ENCODE measurements around the gene CACNA2D3. TPM values are rescaled to one million over a fixed set of nuclear protein-coding genes. Genes with fewer than 3 reads are reported as not detected.
"Not testable (repeated sequence)": the region's sequence is repeated elsewhere in the genome, so short reads cannot be mapped to it uniquely, and the experiment has no call there.

CACNA2D3 gene
- polyA plus RNA-seq (ENCODE audit: insufficient read length) = 1.6 TPM
- long read RNA-seq, donor 1 = 0 reads
- long read RNA-seq, donor 2 = 0 reads
- long read RNA-seq, donor 3 = 0 reads
- long read RNA-seq, donor 4 = 0 reads
- long read RNA-seq, donor 5 = 0 reads
- long read RNA-seq, donor 6 = 0 reads
- long read RNA-seq, donor 7 = 0 reads
- long read RNA-seq, donor 8 = 0 reads

DNA sequence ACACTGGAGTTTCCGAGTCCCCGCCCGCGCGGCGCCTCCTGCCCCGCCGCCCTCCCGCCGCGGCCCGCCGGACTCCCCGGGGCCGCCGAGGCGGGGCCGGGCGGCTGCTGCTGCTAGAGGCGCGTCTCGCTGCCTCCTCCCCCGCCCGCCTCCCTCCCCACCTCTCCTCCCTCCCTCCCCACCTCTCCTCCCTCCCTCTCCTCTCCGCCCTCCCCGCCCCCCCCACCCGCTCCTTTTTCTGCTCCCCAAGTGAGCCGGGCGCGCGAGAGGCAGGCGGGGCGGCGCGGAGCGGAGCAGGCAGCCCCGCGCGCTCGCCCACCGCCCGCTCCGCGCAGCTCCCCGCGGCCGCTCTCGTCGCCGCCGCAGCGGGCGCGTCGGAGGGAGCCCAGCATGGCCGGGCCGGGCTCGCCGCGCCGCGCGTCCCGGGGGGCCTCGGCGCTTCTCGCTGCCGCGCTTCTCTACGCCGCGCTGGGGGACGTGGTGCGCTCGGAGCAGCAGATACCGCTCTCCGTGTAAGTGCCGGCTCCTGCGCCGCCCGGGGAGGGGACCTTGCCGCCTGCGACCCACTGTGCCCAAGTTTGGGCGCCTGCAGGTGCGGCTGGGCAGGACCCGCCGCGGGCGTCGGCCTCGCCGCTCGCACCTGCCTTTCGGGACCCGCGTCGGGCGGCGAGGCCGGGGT, at the start of gene CACNA2D3:
CACNA2D3 (plus strand) TSS at position 229 of the 679 bp plus-strand sequence.
- DNase-seq = no peak

DNA sequence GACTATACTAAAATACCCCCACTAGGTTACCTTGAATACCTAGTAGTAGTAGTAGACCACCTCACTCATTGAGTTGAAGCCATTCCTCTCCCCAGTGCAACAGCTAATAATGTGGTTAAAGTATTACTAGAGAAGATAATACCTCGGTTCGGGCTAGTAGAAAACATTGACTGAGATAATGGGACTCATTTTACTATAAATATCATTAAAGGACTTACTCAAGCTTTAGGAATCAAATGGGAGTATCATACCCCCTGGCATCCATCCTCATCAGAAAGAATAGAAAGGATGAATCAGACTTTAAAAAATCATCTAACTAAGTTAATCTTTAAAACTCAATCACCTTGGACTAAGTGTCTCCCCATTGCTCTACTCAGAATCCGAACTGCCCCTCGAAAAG, 49.0 kb upstream of the CACNA2D3 start:
- no peak for DNase-seq

DNA sequence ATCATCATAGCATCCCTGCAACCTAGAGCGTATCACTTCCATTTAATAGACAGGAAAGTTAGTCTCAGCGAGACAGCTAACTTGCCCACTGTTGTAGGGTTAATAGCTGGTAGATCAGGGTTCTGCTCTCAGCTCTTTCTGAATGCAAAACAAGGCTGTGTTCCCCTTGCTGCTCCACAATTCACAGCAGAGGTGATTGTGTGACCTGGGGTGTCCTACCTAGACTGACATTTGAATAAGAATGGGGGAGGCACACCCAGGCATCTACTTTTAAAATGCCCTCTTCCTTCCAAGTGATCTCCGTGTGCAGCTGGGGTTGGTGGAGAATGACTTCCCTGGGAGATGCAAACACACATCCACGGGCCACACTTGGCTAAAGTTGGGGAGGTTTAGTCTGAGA, 43.0 kb upstream of the CACNA2D3 start:
- no peak for DNase-seq

DNA sequence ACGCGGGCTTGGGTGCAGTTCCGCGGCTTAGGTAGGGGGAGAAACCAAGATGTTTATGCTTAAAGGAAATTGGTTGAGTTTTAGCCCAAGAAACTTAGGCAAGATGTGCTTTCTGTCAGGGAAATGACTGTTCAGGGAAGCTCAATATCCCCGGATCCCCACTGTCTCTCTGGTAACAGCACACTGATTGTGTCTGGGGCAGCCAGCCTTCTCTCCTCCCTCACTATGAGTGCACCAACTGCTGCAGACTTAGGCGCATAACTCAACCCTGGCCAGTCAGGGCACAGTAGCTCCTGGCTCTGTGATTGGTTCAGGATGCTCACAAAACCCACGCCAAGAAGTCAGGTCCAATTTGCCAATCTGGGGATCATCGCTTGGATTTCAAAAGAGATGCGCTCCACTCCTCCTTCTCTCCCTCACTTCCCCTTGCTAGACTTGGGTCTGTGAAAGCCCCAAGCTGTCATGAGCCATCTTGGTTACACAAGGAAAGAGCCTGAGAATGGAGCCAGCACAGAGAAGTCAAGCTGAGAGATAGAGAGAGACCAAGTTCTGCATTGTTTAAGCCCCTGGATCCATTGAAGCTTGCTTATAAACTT, 42.5 kb upstream of the CACNA2D3 start:
- DNase-seq = no peak

DNA sequence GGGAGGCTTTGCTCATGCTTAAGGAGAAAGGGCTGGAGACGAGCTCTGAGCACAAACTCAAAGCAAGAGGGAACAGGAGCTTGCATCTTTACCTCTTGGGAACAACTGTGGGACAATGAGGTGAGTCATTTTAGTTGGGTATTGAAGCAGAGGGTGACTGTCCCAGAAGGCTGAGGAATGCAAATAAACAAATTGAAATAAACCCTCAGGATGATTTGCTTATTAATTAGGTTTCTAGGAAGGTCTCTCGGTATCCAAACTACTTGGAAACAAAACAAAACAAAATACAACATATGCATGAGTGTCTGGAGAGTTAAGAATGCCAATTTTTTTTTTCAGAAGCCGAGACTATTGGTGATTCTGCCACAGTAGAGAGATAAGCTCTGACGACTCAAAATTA, 38.4 kb upstream of the CACNA2D3 start:
- no peak for DNase-seq

DNA sequence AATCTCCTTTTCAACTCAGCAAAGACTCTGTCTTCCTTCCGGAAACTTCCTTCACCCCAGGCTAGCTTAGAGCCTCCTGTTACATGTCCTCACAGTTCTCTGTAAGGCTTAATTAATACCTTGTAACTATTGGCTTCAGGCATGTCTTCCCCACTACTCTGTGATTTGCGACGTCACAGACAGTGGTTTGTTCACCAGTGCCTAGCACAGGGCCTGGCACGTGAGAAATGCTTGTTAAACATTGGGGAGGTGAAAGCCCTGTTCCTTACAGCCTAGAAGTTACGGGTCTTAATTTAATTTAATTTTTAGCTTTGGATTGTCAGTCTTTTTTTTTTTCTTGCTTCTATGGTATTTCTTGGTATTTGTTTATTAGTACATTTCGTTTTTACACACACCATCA, 36.4 kb upstream of the CACNA2D3 start:
- DNase-seq = no peak

DNA sequence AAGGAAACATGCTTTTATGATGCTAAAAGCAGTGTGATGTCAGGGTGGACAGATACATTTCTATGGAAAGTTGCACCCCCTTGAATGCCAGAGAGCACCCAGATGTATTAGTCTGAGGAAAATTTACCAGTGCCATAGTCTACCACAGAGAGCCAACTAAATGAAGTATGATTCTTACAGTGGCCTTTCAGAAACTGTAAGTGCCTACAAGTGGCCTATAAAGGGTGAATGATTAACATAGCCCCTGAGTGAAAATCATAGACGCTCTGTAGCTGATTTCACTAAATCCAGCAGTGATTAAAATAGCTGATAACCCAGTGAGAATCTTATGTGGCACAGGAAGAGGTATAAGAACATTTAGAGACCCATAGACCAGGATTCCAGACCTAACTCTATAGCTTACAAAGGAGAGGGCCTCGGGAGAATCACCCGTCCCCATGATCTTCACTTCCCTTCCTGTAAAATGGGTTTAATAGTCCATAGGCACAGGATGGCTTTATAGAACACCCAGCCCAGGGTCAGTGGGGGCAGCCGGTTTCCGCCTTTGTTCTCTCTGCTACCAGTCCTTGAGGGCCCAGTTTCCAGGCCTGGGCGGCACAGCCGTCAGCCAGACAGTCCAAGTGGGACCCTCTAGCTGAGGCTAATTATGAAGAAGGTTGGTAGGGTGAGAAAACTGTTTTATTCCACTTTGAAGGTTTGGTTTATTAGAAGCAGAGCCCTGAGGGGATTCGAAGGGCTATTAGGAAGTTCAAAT, 35.5 kb upstream of the CACNA2D3 start:
- no peak for DNase-seq

DNA sequence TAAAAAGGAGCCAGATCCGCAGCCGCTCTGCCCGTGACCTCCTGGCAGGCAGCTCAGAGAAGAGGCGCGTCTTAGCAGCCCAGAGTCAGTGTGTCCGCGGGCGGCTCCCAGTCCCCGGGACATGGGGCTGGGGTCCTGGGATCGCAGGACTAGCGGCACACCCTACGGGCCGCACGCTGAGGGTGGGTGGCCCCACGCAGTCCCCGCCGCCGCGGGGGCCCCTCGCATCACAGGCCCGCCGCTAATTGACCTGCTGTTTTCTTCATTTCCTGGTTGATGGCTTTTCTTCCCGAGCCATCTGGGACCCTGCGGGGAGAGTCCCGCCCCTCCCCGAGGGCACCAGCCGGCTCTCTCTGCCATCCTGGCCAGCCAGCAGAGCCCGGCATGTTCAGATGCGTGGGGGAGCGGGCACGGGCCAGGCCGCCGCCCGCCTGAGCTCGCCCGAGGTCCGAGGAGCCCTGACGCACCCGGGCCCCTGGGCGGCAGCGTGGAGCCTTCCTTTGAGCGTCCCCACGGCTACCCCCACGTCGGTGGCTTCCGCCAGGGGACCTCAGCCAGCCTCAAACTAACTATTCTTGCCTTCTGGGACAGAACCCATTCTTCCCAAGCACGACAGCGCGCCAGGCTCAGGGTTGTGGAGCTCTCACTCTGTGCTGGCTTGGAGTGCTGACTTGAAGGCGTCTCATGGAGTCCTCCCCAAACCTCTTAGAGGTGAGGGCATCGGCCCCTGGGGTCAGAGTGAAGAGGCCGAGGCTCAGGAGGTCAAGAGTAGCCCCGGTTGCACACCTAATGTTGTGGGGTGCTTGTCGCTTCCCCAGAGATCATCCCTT, 34.6 kb upstream of the CACNA2D3 start:
- DNase-seq = no peak

DNA sequence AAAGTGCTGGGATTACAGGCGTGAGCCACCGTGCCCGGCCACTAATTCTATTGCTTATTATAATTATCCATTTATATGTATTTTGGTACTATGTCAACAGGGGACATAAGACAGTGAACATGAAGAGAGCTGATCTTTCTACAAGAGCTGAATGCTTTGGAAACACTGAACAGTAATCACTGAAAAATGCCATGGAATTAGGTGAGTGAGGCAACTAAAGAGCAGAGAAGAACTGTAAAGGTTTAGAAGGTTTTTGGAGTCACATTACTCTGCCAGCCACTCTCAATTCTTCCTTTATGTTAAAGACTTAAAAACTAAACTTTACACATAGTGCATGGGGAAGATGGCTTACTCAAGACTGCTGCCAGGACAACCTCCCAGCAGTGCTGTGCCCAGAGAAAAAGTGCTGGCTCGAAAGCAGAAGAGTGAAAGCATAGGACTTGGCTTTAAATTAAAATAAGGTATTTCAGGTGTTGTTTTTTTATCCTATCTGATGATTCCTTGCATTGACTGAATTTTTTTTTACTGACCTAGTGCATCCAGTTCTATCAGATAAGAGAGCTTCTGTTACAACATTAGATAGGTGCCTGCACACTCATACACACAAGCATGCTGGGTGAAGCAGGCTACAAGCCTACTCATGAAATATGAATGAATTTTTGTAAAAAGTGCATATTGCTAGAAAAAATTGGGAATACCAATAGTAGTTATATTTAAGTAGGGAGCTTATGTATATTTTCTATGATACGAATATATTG, 28.7 kb upstream of the CACNA2D3 start:
- DNase-seq = no peak

DNA sequence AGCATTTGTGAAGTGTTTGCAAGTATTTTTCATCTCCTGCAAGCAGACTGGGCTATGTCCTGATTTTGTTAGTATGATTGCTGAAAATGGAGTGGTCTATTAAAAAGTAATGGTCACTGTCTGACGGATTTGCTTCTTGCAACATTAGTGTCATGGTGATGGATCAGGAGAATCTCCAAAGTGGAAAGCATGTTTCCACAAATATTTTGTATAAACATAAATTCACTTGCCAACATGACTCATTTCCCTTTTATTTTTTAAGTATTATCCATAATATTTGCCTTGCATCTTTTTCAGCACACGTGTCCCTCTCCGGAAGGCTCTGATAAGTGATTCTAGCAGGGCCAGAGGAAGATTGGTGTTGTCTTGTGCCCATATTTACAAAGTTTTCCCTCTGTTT, 27.4 kb upstream of the CACNA2D3 start:
- DNase-seq = no peak

DNA sequence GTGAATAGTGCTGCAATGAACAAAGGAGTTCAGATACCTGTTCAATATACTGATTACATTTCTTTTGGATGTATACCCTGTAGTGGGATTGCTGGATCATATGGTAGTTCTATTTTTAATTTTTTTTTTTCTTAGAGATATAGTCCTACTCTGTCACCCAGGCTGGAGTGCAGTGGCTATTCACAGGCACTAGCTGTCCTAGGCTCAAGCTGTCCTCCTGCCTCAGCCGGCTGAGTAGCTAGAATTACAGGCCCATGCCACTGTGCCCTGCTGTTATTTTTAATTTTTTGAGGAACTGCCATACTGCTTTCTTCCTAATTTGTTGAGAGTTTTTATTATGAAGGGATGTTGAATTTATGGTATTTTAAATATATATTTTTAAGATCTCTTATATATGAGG, 23.0 kb upstream of the CACNA2D3 start:
- no peak for DNase-seq

DNA sequence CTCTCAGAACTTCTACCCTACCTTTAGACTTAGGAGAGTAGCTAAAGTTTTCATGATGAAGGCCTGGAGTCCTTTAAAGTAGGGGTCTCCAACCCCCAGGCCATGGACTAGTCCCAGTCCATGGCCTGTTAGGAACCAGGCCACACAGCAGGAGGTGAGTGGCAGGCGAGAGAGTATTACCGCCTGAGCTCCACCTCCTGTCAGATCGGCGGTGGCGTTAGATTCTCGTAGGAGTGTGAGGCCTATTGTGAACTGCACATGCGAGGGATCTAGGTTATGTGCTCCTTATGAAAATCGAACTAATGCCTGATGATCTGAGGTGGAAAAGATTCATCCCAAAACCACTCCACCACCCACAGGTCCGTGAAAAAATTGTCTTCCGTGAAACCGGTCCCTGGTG, 18.3 kb upstream of the CACNA2D3 start:
- no peak for DNase-seq

DNA sequence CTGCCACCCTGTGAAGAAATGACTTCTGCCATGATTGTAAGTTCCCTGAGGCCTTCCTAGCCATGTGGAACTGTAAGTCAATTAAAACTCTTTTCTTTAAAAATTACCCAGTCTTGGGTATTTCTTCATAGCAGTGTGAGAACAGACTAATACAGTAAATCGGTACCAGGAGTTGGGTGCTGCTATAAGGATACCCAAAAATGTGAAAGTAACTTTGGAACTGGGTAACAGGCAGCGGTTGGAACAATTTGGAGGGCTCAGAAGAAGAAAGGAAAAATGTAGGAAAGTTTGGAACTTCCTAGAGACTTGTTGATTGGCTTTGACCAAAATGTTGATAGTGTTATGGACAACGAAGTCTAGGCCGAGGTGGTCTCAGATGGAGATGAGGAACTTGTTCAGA, 6.2 kb upstream of the CACNA2D3 start:
- DNase-seq = not testable (repeated sequence)

DNA sequence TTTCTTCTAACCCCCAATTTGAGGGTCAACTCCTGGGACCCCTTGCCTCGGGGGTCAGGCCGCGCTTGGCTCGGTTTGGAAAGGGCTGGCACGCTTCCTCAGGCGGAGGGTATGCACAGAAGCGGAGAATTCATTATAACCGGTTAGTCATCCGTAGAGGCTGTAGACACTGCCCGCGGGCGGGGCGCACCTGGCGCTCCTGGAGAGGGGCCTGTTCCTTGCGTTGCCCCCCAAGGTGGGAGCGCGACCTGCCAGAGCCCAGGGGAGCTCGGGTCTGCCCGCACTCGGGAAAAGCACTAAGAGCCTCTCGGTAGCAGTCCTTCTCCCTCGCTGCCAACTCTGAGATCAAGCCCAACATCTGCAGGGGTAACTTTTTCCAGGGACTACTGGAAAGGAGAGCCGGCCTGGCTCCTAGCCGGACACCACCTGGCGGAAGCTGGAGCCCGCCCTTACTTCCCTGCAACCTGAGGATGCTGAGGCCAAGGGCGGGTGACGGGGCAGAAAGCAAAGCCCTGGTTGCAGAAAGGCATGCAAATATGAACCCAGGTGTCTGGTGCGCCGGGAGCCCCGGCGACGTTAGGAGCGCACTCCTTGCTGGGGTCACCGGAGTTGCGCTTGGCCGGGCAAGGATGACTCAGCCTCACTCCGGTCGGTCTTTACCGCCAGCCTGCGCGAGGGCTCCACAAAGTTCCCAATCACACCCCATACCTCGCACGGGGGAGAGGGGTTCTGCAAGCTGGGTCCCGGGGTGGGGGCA, 1.5 kb upstream of the CACNA2D3 start:
- DNase-seq = no peak

DNA sequence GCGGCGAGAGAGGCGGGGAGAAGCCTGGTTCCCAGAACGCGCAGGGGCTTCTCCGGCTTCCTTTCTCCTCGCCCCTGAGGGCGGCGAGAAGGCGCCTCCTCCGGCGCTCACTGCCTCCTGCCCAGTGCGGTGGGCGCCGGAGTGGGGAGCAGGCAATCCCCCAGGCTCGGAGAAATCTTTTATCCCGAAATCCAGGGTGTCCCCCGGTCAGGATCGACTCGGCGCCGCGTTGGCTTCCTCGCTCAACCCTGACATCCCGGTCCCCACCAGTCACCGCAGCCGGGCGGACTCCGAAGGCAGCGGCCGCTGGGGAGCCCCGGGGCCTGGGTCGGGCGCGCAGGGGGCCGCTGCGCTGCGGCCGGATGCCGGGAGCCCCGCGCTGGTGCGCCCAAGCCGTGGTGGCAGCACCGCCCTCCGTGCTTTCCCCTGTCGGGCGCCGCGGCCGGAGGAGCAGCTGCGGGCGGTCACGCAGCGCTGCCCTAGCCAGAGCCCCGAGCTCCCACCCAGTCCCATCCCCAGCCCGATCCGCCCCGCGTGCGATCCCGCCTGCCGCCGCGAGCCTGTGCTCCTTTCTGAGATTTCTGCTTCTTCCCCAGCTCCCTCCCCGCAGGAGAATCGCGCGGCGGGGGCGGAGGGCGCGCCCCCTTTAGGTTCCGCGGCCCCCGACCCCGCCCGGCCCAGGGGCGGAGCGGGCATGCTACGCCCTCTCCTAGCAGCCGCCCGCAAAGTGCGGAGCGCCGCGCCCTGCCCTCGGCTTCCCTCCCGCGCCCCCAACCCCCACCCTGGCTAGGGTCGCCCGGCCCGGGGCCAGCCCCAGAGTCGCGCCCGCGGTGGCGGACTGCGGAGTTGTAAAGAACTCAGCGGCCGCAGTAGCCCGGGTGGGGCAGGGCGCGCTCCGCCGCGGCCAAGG, 683 bp upstream of the CACNA2D3 start:
- no peak for DNase-seq

DNA sequence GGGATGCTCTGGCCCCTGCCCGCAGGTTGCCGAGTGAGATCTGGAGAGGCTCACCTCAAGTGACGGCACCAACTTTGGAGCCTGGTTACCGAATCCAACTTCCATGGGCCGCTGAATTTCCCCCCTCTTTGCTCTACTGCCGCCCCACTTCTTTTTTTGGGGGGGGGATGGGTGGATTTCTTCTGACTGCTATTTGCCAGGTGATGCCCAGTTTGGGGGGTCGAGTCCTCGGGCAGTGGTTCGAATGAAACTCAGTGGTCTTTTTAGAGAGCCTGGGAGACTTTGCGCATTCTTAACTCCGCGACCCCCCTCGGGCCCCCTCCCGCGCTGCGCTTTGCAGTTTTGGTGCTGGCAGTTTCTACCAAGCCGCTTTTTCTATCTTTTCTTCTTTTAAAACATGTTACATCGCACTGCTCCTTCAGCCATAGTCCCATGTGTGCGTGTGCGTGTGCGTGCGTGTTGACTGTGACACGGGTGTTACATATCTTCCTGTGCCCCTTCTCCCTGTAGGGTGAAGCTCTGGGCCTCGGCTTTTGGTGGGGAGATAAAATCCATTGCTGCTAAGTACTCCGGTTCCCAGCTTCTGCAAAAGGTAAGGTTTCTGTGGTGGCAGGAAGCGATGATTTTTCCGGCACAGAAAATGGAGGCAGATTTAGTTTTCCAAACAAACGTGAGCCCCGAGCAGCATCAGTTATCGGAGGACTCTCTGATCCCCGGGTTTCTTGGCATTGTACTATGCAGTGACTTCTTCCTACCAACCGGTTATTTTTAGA, 837 bp downstream of the CACNA2D3 start:
- DNase-seq = no peak

DNA sequence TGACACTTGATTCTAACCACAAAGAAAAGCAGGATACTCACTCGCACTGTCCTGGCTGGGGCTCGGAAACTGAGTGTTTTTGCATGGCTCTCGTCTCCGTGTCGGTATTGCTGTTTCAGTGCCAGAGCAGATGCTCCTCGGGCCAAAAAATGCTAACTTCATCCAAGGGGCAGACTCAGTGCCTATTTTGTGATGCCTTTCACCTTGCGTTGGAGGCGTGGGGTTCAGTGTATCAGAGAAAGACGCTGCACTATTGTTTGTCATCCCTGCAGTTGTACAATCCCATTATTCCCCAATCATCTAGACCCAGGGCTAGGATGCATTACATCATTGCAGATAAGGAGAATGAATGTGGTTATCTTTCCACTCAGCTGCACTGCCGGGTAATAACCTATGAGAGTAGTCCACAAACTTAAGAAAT, 1.4 kb downstream of the CACNA2D3 start:
- DNase-seq = no peak

DNA sequence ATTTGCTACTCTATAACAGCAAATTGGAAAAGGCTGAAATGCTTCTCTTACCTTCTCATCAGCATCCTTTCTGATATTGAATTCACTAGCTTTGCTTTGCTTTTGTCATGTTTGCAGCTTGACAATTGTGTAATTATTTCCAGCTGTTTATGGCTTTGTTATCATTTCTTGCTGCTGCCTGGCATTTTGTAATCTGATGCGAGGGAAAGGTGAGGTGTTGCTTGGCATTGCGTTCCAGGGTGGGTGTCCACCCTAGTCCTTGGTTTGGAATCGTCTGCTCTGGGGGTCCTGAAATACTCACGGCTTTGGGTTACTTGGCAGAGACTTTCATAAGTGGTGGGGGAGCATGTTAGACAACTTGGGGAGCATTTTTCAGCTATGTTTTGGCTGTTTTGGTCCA, 2.9 kb downstream of the CACNA2D3 start:
- no peak for DNase-seq

DNA sequence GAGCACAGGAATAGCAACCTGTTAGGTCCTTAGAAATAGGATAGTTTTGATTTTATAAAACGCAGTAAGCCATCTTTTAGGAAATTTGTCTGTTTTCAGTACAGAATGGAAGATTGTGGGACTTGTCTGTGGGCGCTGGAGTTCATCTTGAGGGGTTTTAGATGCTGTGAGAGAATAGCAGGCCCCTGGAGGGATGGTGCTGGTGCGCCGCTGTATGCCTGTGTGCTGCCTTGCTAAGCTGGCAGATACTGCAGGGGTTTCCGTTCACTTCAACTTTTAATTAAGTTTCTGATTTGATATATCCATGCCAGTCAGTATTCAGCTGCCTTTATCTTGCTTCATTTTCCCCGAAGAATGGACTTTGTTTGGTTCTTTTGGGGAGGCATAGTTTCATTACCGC, 4.2 kb downstream of the CACNA2D3 start:
- DNase-seq = no peak

Data from left kidney (tissue), 8 donors.